Measurements from ENCODE around the gene CADPS.

Gene CADPS

DNA sequence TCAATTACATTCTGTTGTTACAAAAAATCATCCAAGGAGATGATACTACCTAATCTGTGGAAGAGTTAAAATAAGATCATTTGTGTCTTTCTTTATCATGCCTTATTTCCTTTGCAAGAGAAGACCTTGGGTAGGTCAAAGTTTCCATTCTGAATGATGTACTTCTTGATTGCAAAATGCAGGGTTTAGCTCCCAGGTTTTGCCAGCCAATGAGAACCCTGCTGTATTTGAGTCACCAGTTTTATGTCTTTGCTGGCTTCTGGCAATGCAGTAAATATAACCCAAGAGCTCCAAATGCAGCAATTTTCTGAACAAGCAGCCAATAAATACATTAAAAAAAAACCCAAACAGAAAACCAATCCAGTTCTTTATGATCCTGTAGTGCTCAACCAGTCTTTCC, 204.9 kb downstream of the CADPS start:
- Histone ChIP-seq H3K4me1 (ENCODE audit: control insufficient read depth, insufficient read depth, low read length, poor library complexity, severe bottlenecking) (no peaks in the 10 kb centered on the region), H3K4me3 (ENCODE audit: extremely low read depth, insufficient read depth, low read length, poor library complexity, severe bottlenecking) (no peak overlapping the region), H3K27ac (ENCODE audit: low read depth, low read length, severe bottlenecking) (no peak overlapping the region)

DNA sequence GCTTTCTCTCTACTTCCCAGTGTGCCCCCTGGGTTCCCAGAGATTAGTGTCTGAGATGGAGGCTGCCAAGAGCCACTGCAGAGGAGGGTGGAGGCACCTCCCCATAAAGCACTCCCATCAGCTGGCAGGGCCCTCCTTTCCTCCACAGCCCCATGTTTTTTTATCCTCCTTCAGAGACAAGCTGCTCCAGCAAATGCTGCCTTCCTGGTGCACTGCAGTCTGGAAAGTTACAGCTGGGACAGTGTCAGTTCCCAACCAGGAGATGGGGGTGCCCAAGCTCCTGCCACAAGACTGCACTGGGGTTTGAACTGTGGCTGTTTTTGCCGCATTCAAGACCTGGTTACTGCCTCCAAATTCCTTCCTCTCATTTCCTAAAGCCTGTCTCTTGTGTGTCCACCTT, 206.1 kb downstream of the CADPS start:
- 90 to 100% methylated on average over 1 of the region's 1 CpG for WGBS, 2 experiments (ENCODE audit: insufficient coverage in 2 of 2)
- H3K9me3 ChIP-seq (ENCODE audit: control insufficient read depth, low read length) = no peaks in the 10 kb centered on the region
- no peaks in the 10 kb centered on the region for H3K4me1 ChIP-seq (ENCODE audit: control insufficient read depth, insufficient read depth, low read length, poor library complexity, severe bottlenecking)
- H3K36me3 ChIP-seq (ENCODE audit: control insufficient read depth, insufficient read depth, low read length) = no peaks in the 10 kb centered on the region
- no peak overlapping the region for H3K27ac ChIP-seq (ENCODE audit: low read depth, low read length, severe bottlenecking)
- H3K4me3 ChIP-seq (ENCODE audit: extremely low read depth, insufficient read depth, low read length, poor library complexity, severe bottlenecking) = no peak overlapping the region

More for the DNA sequence above, 204.9 kb downstream of the CADPS start:
- H3K36me3 ChIP-seq (ENCODE audit: control insufficient read depth, insufficient read depth, low read length) = no peaks in the 10 kb centered on the region
- no peaks in the 10 kb centered on the region for H3K9me3 ChIP-seq (ENCODE audit: control insufficient read depth, low read length)

- H3K9me3 ChIP-seq (ENCODE audit: control insufficient read depth, low read length) = no peaks in the 10 kb centered on the region
- H3K27ac ChIP-seq (ENCODE audit: low read depth, low read length, severe bottlenecking) = no peak overlapping the region
- no peak overlapping the region for H3K4me3 ChIP-seq (ENCODE audit: extremely low read depth, insufficient read depth, low read length, poor library complexity, severe bottlenecking)
- WGBS, 2 experiments (ENCODE audit: insufficient coverage in 2 of 2) = 73 to 84% methylated on average over 3 to 5 of the region's 5 CpGs
- H3K36me3 ChIP-seq (ENCODE audit: control insufficient read depth, insufficient read depth, low read length) = no peaks in the 10 kb centered on the region
- H3K4me1 ChIP-seq (ENCODE audit: control insufficient read depth, insufficient read depth, low read length, poor library complexity, severe bottlenecking) = no peaks in the 10 kb centered on the region
Measured at GRCh38 chr3:62667714-62668113, 207.5 kb downstream of the CADPS start.

DNA sequence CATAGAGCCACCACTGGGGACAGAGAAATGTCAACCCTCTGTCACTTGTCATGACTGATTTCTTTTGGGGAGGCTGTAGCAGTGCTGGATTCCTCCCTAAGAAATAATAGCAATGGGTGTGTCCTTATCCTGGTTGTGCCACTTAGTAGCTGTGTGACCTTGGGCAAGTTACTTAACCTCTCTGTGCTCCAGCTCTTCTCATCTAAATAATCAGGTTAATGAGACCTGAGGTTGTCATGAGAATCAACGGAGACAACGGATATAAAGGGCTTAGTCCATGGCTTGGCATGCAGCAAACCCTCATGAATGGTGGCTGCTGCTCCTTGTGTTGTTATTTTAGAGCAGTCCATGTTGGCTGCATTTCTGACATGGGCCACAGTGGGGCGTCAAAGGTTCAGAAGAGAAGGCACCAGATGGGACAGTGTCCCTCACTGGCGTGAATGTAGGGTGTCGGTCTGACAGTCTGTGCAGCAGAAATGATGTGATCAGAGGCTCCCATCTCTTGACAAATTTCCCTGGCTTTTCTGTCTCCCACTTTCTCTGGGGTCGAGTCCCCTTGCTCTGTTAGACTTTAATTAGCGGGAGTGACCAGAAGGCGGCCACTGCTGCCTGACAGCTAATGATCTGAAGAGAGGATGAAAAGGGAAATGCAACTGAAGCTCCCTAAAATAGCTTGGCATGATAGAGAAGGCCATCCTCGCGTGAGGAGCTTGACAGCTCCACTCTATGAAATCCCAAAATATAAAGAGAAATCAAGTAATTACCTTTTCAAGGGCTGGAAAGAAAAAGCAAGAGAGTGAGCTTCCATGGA, 209.4 kb downstream of the CADPS start:
- Histone ChIP-seq H3K36me3 (ENCODE audit: control insufficient read depth, insufficient read depth, low read length) (no peaks in the 10 kb centered on the region), H3K27ac (ENCODE audit: low read depth, low read length, severe bottlenecking) (no peak overlapping the region), H3K4me3 (ENCODE audit: extremely low read depth, insufficient read depth, low read length, poor library complexity, severe bottlenecking) (no peak overlapping the region), H3K4me1 (ENCODE audit: control insufficient read depth, insufficient read depth, low read length, poor library complexity, severe bottlenecking) (no peaks in the 10 kb centered on the region), H3K9me3 (ENCODE audit: control insufficient read depth, low read length) (no peaks in the 10 kb centered on the region)
- 13 to 19% methylated on average over 6 to 8 of the region's 10 CpGs for WGBS, 2 experiments (ENCODE audit: insufficient coverage in 2 of 2)

DNA sequence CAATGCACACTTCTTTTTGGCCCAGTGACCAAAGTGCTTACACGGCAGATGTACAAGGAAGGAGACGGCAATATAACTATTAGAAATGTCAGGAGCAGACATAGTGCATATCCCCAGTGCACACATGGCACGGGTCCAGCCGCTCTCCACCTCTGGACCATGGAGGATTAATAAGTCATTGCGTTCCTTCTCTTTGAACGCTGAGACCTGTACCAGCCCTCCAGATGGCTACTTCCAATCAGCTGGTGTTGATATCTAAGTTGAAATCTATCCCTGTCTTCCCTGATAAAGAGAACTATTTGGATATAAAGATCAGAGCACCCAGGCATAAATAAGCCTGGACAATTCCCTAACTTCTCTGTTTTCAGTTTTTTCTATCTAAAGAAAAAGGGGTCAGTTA, 212.5 kb downstream of the CADPS start:
- no peak overlapping the region for H3K4me3 ChIP-seq (ENCODE audit: extremely low read depth, insufficient read depth, low read length, poor library complexity, severe bottlenecking)
- H3K9me3 ChIP-seq (ENCODE audit: control insufficient read depth, low read length) = no peaks in the 10 kb centered on the region
- WGBS, 2 experiments (ENCODE audit: insufficient coverage in 2 of 2) = 95 to 96% methylated on average over 5 of the region's 6 CpGs
- no peaks in the 10 kb centered on the region for H3K36me3 ChIP-seq (ENCODE audit: control insufficient read depth, insufficient read depth, low read length)
- no peaks in the 10 kb centered on the region for H3K4me1 ChIP-seq (ENCODE audit: control insufficient read depth, insufficient read depth, low read length, poor library complexity, severe bottlenecking)
- H3K27ac ChIP-seq (ENCODE audit: low read depth, low read length, severe bottlenecking) = no peak overlapping the region

- Histone ChIP-seq H3K27ac (ENCODE audit: low read depth, low read length, severe bottlenecking) (no peak overlapping the region), H3K4me3 (ENCODE audit: extremely low read depth, insufficient read depth, low read length, poor library complexity, severe bottlenecking) (no peak overlapping the region), H3K9me3 (ENCODE audit: control insufficient read depth, low read length) (no peaks in the 10 kb centered on the region), H3K36me3 (ENCODE audit: control insufficient read depth, insufficient read depth, low read length) (no peaks in the 10 kb centered on the region), H3K4me1 (ENCODE audit: control insufficient read depth, insufficient read depth, low read length, poor library complexity, severe bottlenecking) (no peaks in the 10 kb centered on the region)
- 55 to 60% methylated on average over 3 of the region's 4 CpGs for WGBS, 2 experiments (ENCODE audit: insufficient coverage in 2 of 2)
Measured at GRCh38 chr3:62659660-62660059, 215.6 kb downstream of the CADPS start.

- no peaks in the 10 kb centered on the region for H3K9me3 ChIP-seq (ENCODE audit: control insufficient read depth, low read length)
- no peaks in the 10 kb centered on the region for H3K4me1 ChIP-seq (ENCODE audit: control insufficient read depth, insufficient read depth, low read length, poor library complexity, severe bottlenecking)
- H3K36me3 ChIP-seq (ENCODE audit: control insufficient read depth, insufficient read depth, low read length) = no peaks in the 10 kb centered on the region
- 73 to 84% methylated on average over 2 to 4 of the region's 5 CpGs for WGBS, 2 experiments (ENCODE audit: insufficient coverage in 2 of 2)
- no peak overlapping the region for H3K4me3 ChIP-seq (ENCODE audit: extremely low read depth, insufficient read depth, low read length, poor library complexity, severe bottlenecking)
- no peak overlapping the region for H3K27ac ChIP-seq (ENCODE audit: low read depth, low read length, severe bottlenecking)
Measured at GRCh38 chr3:62655691-62656063, 219.5 kb downstream of the CADPS start.

DNA sequence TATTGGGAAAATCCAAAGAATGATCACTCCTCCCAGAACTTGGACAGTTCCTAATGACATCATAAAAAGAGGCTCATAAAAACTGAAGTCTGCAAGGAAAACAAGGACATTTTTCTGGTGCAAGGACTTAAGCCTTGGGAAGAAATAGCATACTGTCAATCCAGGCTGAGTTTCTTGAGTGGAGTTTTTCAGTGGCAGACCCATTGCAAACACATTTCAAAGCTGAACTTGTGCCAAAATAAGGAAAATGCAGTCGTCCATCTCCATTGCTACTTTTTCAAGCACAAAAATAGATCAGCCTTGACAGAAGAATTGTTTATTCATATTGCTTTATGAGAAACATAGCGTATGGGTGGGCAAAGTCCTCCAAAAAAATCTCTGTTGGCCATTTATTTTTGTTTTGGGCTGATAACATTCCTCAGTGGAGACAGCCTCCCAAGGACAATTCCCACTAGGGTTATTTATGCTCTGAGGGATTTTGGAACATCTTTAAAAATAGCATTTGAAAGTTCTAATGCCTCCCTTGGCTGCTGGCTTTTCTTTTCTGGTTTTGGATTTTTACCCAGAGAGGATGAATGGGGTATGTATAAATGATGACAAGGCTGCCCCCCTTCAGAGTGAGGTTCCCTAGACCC, 220.0 kb downstream of the CADPS start:
- 100% methylated on average over 1 of the region's 2 CpGs; no CpG with 5 or more reads in 1 of the 2 experiments for WGBS, 2 experiments (ENCODE audit: insufficient coverage in 2 of 2)
- Histone ChIP-seq H3K4me3 (ENCODE audit: extremely low read depth, insufficient read depth, low read length, poor library complexity, severe bottlenecking) (no peak overlapping the region), H3K36me3 (ENCODE audit: control insufficient read depth, insufficient read depth, low read length) (no peaks in the 10 kb centered on the region), H3K9me3 (ENCODE audit: control insufficient read depth, low read length) (no peaks in the 10 kb centered on the region), H3K4me1 (ENCODE audit: control insufficient read depth, insufficient read depth, low read length, poor library complexity, severe bottlenecking) (no peaks in the 10 kb centered on the region), H3K27ac (ENCODE audit: low read depth, low read length, severe bottlenecking) (no peak overlapping the region)

DNA sequence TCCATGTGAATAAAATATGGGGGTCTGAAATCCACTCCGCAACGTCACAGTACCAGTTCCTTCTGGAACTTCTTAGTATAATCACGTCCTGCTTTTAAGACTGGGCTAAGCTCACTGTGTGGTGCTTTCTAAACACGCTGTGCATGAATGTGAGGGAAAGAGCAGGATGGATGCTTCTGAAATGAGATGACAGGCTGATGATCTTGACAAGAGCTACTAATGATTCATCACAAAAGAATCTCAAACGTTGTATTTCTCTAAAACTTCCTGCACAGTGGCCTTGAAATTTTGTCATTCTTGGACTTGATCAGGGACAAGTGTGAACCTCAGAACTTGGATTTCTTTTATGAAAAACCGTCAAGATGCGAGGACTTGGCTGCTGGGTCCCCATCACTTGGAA, 221.4 kb downstream of the CADPS start:
- no peaks in the 10 kb centered on the region for H3K4me1 ChIP-seq (ENCODE audit: control insufficient read depth, insufficient read depth, low read length, poor library complexity, severe bottlenecking)
- 78 to 85% methylated on average over 3 to 5 of the region's 7 CpGs for WGBS, 2 experiments (ENCODE audit: insufficient coverage in 2 of 2)
- H3K4me3 ChIP-seq (ENCODE audit: extremely low read depth, insufficient read depth, low read length, poor library complexity, severe bottlenecking) = no peak overlapping the region
- no peaks in the 10 kb centered on the region for H3K36me3 ChIP-seq (ENCODE audit: control insufficient read depth, insufficient read depth, low read length)
- H3K9me3 ChIP-seq (ENCODE audit: control insufficient read depth, low read length) = no peaks in the 10 kb centered on the region
- no peak overlapping the region for H3K27ac ChIP-seq (ENCODE audit: low read depth, low read length, severe bottlenecking)

- no peak overlapping the region for H3K4me3 ChIP-seq (ENCODE audit: extremely low read depth, insufficient read depth, low read length, poor library complexity, severe bottlenecking)
- H3K4me1 ChIP-seq (ENCODE audit: control insufficient read depth, insufficient read depth, low read length, poor library complexity, severe bottlenecking) = no peaks in the 10 kb centered on the region
- WGBS, 2 experiments (ENCODE audit: insufficient coverage in 2 of 2) = no CpG with 5 or more reads among the region's 1 CpG
- no peaks in the 10 kb centered on the region for H3K9me3 ChIP-seq (ENCODE audit: control insufficient read depth, low read length)
- H3K27ac ChIP-seq (ENCODE audit: low read depth, low read length, severe bottlenecking) = no peak overlapping the region
- H3K36me3 ChIP-seq (ENCODE audit: control insufficient read depth, insufficient read depth, low read length) = no peaks in the 10 kb centered on the region
Measured at GRCh38 chr3:62647711-62648110, 227.5 kb downstream of the CADPS start.

GRCh38 chr3:62644493-62644892, 230.7 kb downstream of the CADPS start:
- WGBS, 2 experiments (ENCODE audit: insufficient coverage in 2 of 2) = 89% methylated on average over 1 of the region's 1 CpG
- Histone ChIP-seq H3K36me3 (ENCODE audit: control insufficient read depth, insufficient read depth, low read length) (no peaks in the 10 kb centered on the region), H3K27ac (ENCODE audit: low read depth, low read length, severe bottlenecking) (no peak overlapping the region), H3K4me1 (ENCODE audit: control insufficient read depth, insufficient read depth, low read length, poor library complexity, severe bottlenecking) (no peaks in the 10 kb centered on the region), H3K4me3 (ENCODE audit: extremely low read depth, insufficient read depth, low read length, poor library complexity, severe bottlenecking) (no peak overlapping the region), H3K9me3 (ENCODE audit: control insufficient read depth, low read length) (no peaks in the 10 kb centered on the region)

Measured in mesodermal cell (in vitro differentiated cells).